HL-60 (cell line): ENCODE results near the gene B3GNT9.

Experiments
- DNase-seq, 2 experiments: peaks; one replicate each; pipeline ENCODE4 v3.0.0-alpha.2; 2010 to 2020; ENCODE audit warnings: low read depth in 1 of 2, low spot score in 1 of 2
- H3K27ac ChIP-seq: fragments of 250-450 bp; sonication (Bioruptor Pico); replicated peaks from 2 replicates; pipeline ENCODE4 v1.5.1; 2020; ENCODE audit warnings: mild to moderate bottlenecking, moderate library complexity
- H3K27me3 ChIP-seq: fragments of 250-450 bp; sonication (Bioruptor Pico); 2 replicates; pipeline ENCODE4 v1.5.1; 2021; ENCODE audit warnings: mild to moderate bottlenecking, moderate library complexity; ENCODE audit not compliant: insufficient read depth, poor library complexity, severe bottlenecking
- H3K4me3 ChIP-seq: replicated peaks from 2 replicates; pipeline ENCODE4 v1.5.1; 2011; ENCODE audit warnings: mild to moderate bottlenecking, control low read depth, low read length; ENCODE audit not compliant: insufficient read depth
- CTCF ChIP-seq: IDR thresholded peaks from one replicate; pipeline ENCODE4 v1.5.1; 2011; ENCODE audit warnings: low read length, control low read depth, inconsistent platforms; ENCODE audit not compliant: insufficient read depth
- GABPA ChIP-seq: IDR thresholded peaks from 2 replicates; pipeline ENCODE4 v1.6.1; 2012; ENCODE audit warnings: low read depth
- POLR2AphosphoS5 ChIP-seq: IDR thresholded peaks from 2 replicates; pipeline ENCODE4 v1.6.1; 2012; ENCODE audit warnings: low read depth
- REST ChIP-seq: IDR thresholded peaks from 2 replicates; pipeline ENCODE4 v1.6.1; 2012; ENCODE audit warnings: low read depth; ENCODE audit not compliant: insufficient replicate concordance
- SPI1 ChIP-seq: IDR thresholded peaks from 2 replicates; pipeline ENCODE4 v1.6.1; 2012; ENCODE audit warnings: low read depth, mild to moderate bottlenecking, borderline replicate concordance

Gene B3GNT9

GRCh38 chr16:67194260-67194659 lies 43.5 kb upstream of the B3GNT9 start:
- DNase-seq, result no peak
- Histone ChIP-seq H3K27me3 (no peaks in the 10 kb centered on the region), H3K4me3 (no peak overlapping the region), H3K27ac (no peak overlapping the region)
- TF ChIP-seq SPI1 (no peak), CTCF (no peak), POLR2AphosphoS5 (no peak), REST (no peak), GABPA (no peak)

GRCh38 chr16:67193536-67193935 lies 42.7 kb upstream of the B3GNT9 start:
- Histone ChIP-seq H3K27ac (no peak overlapping the region; the same call in 1 of the 2 replicates), H3K27me3 (no peaks in the 10 kb centered on the region), H3K4me3 (peak overlapping the region; percentile 98)
- TF ChIP-seq SPI1 (no peak), GABPA (no peak), REST (no peak), POLR2AphosphoS5 (no peak), CTCF (no peak)
- no peak for DNase-seq

- DNase-seq, result no peak
- Histone ChIP-seq H3K4me3 (peak overlapping the region; percentile 98), H3K27me3 (no peaks in the 10 kb centered on the region), H3K27ac (peak overlapping the region; percentile 86)
- TF ChIP-seq CTCF (no peak), POLR2AphosphoS5 (no peak), REST (no peak), SPI1 (no peak), GABPA (no peak)
These were observed 42.1 kb upstream of the B3GNT9 start for GRCh38 chr16:67192781-67193361.
